ENCODE data around the gene KIF7.

GRCh38 chr15:89616228-89616627 lies 39.0 kb downstream of the KIF7 start:
- TF ChIP-seq CTCF (IDR thresholded peaks at IDR 0.05) (no peak), POLR2A (IDR thresholded peaks at IDR 0.05) (no peak), POLR2AphosphoS5 (IDR thresholded peaks at IDR 0.05) (no peak)

All from breast epithelium (tissue), 3 donors.